Astrocyte of the cerebellum (primary cell): Measurements from ENCODE around the gene NFX1.

Experiments
- DNase-seq: peaks from one replicate; pipeline ENCODE4 v3.0.0-alpha.2; 2011; ENCODE audit warnings: low read depth
- H3K4me3 ChIP-seq: 2 replicates; pipeline ENCODE4 v1.5.1; 2011; ENCODE audit warnings: mild to moderate bottlenecking, low read depth, low read length, moderate library complexity
- in situ Hi-C: cut with HindIII; loops from 2 replicates; pipeline ENCODE4 v1.10.0; 2017; ENCODE audit warnings: low sequenced_read_pairs
- TF ChIP-seq, protein P1 (sequence below): IDR thresholded peaks from 2 replicates; pipeline ENCODE4 v1.5.1; 2012; ENCODE audit warnings: low read length, low read depth, moderate library complexity, mild to moderate bottlenecking; ENCODE audit errors: missing control alignments

Gene NFX1

DNA sequence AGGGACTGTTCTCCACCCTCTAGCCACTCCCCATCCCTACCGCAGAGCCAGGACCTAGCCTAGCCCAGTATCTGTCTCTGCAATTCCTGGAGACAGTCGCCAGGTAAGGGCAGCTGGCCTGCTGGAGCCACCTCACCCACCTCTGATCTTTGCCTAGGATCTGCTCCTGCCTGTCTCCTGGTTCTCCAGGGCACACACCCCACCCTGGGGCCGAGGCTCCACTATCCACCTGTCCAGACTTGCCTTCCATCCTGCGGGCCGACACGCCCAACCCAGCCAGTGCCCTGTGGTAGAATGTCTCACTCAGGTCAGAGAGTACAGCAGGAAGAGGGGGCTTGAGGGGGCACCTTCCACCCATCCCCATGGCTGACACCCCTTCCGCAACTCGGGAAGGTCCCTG is 127.8 kb downstream of the NFX1 start:
- H3K4me3 ChIP-seq, result no peak overlapping the region
- TF ChIP-seq, protein P1, sequence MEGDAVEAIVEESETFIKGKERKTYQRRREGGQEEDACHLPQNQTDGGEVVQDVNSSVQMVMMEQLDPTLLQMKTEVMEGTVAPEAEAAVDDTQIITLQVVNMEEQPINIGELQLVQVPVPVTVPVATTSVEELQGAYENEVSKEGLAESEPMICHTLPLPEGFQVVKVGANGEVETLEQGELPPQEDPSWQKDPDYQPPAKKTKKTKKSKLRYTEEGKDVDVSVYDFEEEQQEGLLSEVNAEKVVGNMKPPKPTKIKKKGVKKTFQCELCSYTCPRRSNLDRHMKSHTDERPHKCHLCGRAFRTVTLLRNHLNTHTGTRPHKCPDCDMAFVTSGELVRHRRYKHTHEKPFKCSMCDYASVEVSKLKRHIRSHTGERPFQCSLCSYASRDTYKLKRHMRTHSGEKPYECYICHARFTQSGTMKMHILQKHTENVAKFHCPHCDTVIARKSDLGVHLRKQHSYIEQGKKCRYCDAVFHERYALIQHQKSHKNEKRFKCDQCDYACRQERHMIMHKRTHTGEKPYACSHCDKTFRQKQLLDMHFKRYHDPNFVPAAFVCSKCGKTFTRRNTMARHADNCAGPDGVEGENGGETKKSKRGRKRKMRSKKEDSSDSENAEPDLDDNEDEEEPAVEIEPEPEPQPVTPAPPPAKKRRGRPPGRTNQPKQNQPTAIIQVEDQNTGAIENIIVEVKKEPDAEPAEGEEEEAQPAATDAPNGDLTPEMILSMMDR, result no peak
- no peak for DNase-seq
- in situ Hi-C loops, result no loop called here

DNA sequence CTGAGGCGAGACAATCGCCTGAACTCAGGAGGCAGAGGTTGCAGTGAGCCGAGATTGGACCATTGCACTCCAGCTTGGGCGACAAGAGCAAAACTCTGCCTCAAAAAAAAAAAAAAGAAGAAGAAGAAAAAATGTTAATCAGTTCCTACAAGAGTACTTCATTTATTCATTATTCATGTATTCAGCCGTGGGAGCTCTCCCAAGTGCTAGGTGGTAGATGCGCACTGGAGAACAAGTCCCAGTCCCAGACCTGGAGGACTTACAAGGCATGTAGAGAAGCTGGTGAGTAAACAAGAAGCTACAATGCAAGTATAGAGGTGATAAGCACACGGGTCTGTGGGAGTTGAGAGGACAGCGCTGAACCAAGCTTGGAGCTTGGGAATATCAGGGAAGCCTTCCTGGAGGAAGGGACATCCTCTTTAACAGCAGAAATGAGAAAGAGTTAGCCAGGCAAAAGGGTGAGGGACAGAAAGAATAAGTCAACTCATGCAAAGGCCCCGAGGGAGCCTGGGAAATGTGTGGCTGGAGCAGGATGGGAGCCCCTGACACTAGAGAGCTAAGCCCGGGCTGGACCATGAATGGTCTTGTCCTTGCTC is 129.5 kb downstream of the NFX1 start:
- TF ChIP-seq, protein P1, result no peak
- no peak for DNase-seq
- no peak overlapping the region for H3K4me3 ChIP-seq
- in situ Hi-C loops, result no loop called here
